SK-N-SH treated with all-trans-retinoic acid at 6 μM for 48 hours (cell line): ENCODE results near the gene ARID5B.

Experiments used
- ATAC-seq: fragments of 200-7000 bp; cut with Tn5 transposase; 3 replicates; pipeline ENCODE4 v1.9.1; 2020; ENCODE audit warnings: mild to moderate bottlenecking, moderate library complexity
- ARNTL ChIP-seq: fragments of 450-650 bp; formaldehyde crosslinking; IDR thresholded peaks from 2 replicates; pipeline ENCODE4 v1.5.0; 2020; ENCODE audit warnings: low read depth, mild to moderate bottlenecking, moderate library complexity, borderline replicate concordance
- BACH2 ChIP-seq: fragments of 250-450 bp; sonication (Bioruptor Pico); IDR thresholded peaks from 2 replicates; pipeline ENCODE4 v1.9.0; 2021; ENCODE audit warnings: mild to moderate bottlenecking, borderline replicate concordance
- CREB5 ChIP-seq: fragments of 250-450 bp; sonication (Bioruptor Pico); IDR thresholded peaks from 2 replicates; pipeline ENCODE4 v1.5.1; 2020; ENCODE audit warnings: low read depth, mild to moderate bottlenecking, moderate library complexity
- CSDC2 ChIP-seq: fragments of 250-450 bp; sonication (Bioruptor Pico); IDR thresholded peaks from 2 replicates; pipeline ENCODE4 v1.5.0; 2020; ENCODE audit warnings: mild to moderate bottlenecking, moderate library complexity
- ESRRG ChIP-seq: fragments of 250-450 bp; sonication (Bioruptor Pico); IDR thresholded peaks from 2 replicates; pipeline ENCODE4 v1.6.1; 2021; ENCODE audit warnings: mild to moderate bottlenecking
- GLIS3 ChIP-seq: fragments of 250-450 bp; sonication (Bioruptor Pico); IDR thresholded peaks from 2 replicates; pipeline ENCODE4 v1.5.0; 2020; ENCODE audit warnings: mild to moderate bottlenecking, moderate library complexity
- ISL1 ChIP-seq: fragments of 250-450 bp; sonication (Bioruptor Pico); IDR thresholded peaks from 2 replicates; pipeline ENCODE4 v2.1.2; 2022; ENCODE audit warnings: mild to moderate bottlenecking, moderate library complexity
- OSR1 ChIP-seq: fragments of 250-450 bp; sonication (Bioruptor Pico); IDR thresholded peaks from 2 replicates; pipeline ENCODE4 v1.8.0; 2022; ENCODE audit warnings: moderate library complexity, mild to moderate bottlenecking, inconsistent platforms
- POU6F1 ChIP-seq: fragments of 250-450 bp; sonication (Bioruptor Pico); IDR thresholded peaks from 2 replicates; pipeline ENCODE4 v1.8.0; 2021; ENCODE audit warnings: low read depth, mild to moderate bottlenecking, moderate library complexity, borderline replicate concordance
- RARB ChIP-seq: fragments of 250-450 bp; sonication (Bioruptor Pico); IDR thresholded peaks from 2 replicates; pipeline ENCODE4 v1.8.0; 2021; ENCODE audit warnings: mild to moderate bottlenecking, moderate library complexity
- TOX ChIP-seq: fragments of 250-450 bp; sonication (Bioruptor Pico); IDR thresholded peaks from 2 replicates; pipeline ENCODE4 v1.8.0; 2021; ENCODE audit warnings: mild to moderate bottlenecking, moderate library complexity, borderline replicate concordance
- TSHZ2 ChIP-seq: fragments of 250-450 bp; sonication (Bioruptor Pico); IDR thresholded peaks from 2 replicates; pipeline ENCODE4 v1.5.0; 2020; ENCODE audit warnings: mild to moderate bottlenecking, moderate library complexity
- ZFP3 ChIP-seq: fragments of 250-450 bp; sonication (Bioruptor Pico); IDR thresholded peaks from 2 replicates; pipeline ENCODE4 v1.5.0; 2020; ENCODE audit warnings: mild to moderate bottlenecking, moderate library complexity
- ZFP30 ChIP-seq: fragments of 450-650 bp; formaldehyde crosslinking; IDR thresholded peaks from 2 replicates; pipeline ENCODE4 v1.5.0; 2022; ENCODE audit warnings: mild to moderate bottlenecking, moderate library complexity
- ZNF565 ChIP-seq: fragments of 450-650 bp; formaldehyde crosslinking; conservative IDR thresholded peaks from 2 replicates; pipeline ENCODE4 v1.5.0; 2020; ENCODE audit warnings: low read depth, mild to moderate bottlenecking, moderate library complexity
- ZNF8 ChIP-seq: fragments of 450-650 bp; formaldehyde crosslinking; IDR thresholded peaks from 2 replicates; pipeline ENCODE4 v1.5.0; 2020; ENCODE audit warnings: mild to moderate bottlenecking, moderate library complexity
- TF ChIP-seq, protein P1 (sequence below): fragments of 250-450 bp; sonication (Bioruptor Pico); IDR thresholded peaks from 2 replicates; pipeline ENCODE4 v1.5.1; 2021; ENCODE audit warnings: mild to moderate bottlenecking, moderate library complexity

Gene ARID5B

GRCh38 chr10:62000726-62001125, 99.2 kb downstream of the ARID5B start (continued):
- TF ChIP-seq CREB5 (CRISPR knock-in tag) (no peak), ZNF565 (CRISPR knock-in tag) (no peak), CSDC2 (CRISPR knock-in tag) (no peak), ESRRG (CRISPR knock-in tag) (no peak)

DNA sequence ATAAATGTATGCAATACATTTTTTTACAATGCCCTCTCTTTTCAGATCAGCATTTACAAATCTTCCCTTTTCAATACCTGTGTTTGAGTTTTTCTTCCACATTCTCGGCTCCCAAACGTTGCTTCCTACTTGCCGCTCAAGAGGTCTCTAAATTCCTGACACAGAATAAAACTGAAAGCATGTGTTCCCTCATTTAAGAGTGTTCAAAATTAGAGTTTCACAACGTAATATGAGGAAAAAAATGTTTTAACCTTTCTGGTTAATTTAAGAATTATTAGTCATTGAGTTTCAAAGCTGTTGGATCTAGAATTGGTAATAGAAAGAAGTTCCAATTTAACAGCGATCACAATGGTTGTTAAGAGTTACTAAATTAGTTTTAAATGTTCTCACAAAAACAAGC, 100.4 kb downstream of the ARID5B start:
- TF ChIP-seq, protein P1, sequence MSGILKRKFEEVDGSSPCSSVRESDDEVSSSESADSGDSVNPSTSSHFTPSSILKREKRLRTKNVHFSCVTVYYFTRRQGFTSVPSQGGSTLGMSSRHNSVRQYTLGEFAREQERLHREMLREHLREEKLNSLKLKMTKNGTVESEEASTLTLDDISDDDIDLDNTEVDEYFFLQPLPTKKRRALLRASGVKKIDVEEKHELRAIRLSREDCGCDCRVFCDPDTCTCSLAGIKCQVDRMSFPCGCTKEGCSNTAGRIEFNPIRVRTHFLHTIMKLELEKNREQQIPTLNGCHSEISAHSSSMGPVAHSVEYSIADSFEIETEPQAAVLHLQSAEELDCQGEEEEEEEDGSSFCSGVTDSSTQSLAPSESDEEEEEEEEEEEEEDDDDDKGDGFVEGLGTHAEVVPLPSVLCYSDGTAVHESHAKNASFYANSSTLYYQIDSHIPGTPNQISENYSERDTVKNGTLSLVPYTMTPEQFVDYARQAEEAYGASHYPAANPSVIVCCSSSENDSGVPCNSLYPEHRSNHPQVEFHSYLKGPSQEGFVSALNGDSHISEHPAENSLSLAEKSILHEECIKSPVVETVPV: no peak
- no peak for TF ChIP-seq ZFP30 (CRISPR knock-in tag)
- no peak for TF ChIP-seq TSHZ2 (CRISPR knock-in tag)
- no peak for TF ChIP-seq POU6F1 (CRISPR knock-in tag)
- no peak for TF ChIP-seq TOX
- TF ChIP-seq ZNF8: no peak
- TF ChIP-seq ZFP3 (CRISPR knock-in tag): no peak
- no peak for TF ChIP-seq RARB (CRISPR knock-in tag)
- TF ChIP-seq ZNF565 (CRISPR knock-in tag): no peak
- no peak for TF ChIP-seq ARNTL (CRISPR knock-in tag)
- no peak for TF ChIP-seq OSR1

GRCh38 chr10:62002753-62003152, 101.3 kb downstream of the ARID5B start:
- TF ChIP-seq ARNTL (CRISPR knock-in tag): no peak
- no peak for TF ChIP-seq CSDC2 (CRISPR knock-in tag)
- no peak for TF ChIP-seq POU6F1 (CRISPR knock-in tag)
- TF ChIP-seq ZNF565 (CRISPR knock-in tag): no peak
- no peak for TF ChIP-seq ZNF8
- TF ChIP-seq BACH2 (CRISPR knock-in tag): no peak
- ATAC-seq: no peak

More for the DNA sequence above, 100.4 kb downstream of the ARID5B start:
- ATAC-seq: no peak

GRCh38 chr10:62004042-62004441, 102.5 kb downstream of the ARID5B start:
- TF ChIP-seq ISL1 (CRISPR knock-in tag): no peak
- no peak for TF ChIP-seq GLIS3 (CRISPR knock-in tag)
- TF ChIP-seq CSDC2 (CRISPR knock-in tag): no peak
- TF ChIP-seq TOX: no peak
- TF ChIP-seq ZNF8: no peak
- no peak for TF ChIP-seq POU6F1 (CRISPR knock-in tag)
- TF ChIP-seq ESRRG (CRISPR knock-in tag): no peak
- TF ChIP-seq, protein P1: no peak
- no peak for TF ChIP-seq ZFP30 (CRISPR knock-in tag)
- TF ChIP-seq, all 23 proteins: peak for 0

More at GRCh38 chr10:62004042-62004441, 102.5 kb downstream of the ARID5B start:
- no peak for ATAC-seq
